ENCODE measurements around the gene OR51L1.
"Not testable (repeated sequence)": the region's sequence is repeated elsewhere in the genome, so short reads cannot be mapped to it uniquely, and the experiment has no call there.

OR51L1 gene, protein sequence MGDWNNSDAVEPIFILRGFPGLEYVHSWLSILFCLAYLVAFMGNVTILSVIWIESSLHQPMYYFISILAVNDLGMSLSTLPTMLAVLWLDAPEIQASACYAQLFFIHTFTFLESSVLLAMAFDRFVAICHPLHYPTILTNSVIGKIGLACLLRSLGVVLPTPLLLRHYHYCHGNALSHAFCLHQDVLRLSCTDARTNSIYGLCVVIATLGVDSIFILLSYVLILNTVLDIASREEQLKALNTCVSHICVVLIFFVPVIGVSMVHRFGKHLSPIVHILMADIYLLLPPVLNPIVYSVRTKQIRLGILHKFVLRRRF

GRCh38 chr11:4994551-4994950, at the start of gene OR51L1:
OR51L1 (plus strand) TSS chr11:4994851; CDS start chr11:4998983, 4,132 bp downstream.
- Histone ChIP-seq H3K27ac (no peak within 1 kb of the TSS), H3K4me2 (ENCODE audit: low read length) (no peak within 1 kb of the TSS)
- TF ChIP-seq, protein P1, sequence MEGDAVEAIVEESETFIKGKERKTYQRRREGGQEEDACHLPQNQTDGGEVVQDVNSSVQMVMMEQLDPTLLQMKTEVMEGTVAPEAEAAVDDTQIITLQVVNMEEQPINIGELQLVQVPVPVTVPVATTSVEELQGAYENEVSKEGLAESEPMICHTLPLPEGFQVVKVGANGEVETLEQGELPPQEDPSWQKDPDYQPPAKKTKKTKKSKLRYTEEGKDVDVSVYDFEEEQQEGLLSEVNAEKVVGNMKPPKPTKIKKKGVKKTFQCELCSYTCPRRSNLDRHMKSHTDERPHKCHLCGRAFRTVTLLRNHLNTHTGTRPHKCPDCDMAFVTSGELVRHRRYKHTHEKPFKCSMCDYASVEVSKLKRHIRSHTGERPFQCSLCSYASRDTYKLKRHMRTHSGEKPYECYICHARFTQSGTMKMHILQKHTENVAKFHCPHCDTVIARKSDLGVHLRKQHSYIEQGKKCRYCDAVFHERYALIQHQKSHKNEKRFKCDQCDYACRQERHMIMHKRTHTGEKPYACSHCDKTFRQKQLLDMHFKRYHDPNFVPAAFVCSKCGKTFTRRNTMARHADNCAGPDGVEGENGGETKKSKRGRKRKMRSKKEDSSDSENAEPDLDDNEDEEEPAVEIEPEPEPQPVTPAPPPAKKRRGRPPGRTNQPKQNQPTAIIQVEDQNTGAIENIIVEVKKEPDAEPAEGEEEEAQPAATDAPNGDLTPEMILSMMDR (IDR thresholded peaks at IDR 0.05) = no peak

GRCh38 chr11:4947505-4947904, 47.1 kb upstream of the OR51L1 start, which contains the start of gene OR51A4:
OR51A4 (minus strand) TSS chr11:4947605; CDS start chr11:4947100, 505 bp downstream.
- Histone ChIP-seq H3K79me2 (no peaks in the 10 kb centered on the region), H3K27ac (no peak within 1 kb of the TSS), H3K9ac (no peak within 1 kb of the TSS), H3K4me1 (no peaks in the 10 kb centered on the region), H3K4me3 (ENCODE audit: low read depth, low read length) (no peak within 1 kb of the TSS), H3K9me3 (ENCODE audit: control insufficient read depth, low read length) (no peaks in the 10 kb centered on the region), H3K36me3 (ENCODE audit: control insufficient read depth, insufficient read depth, low read length) (no peaks in the 10 kb centered on the region), H3K4me2 (ENCODE audit: low read length) (no peak within 1 kb of the TSS), H2AFZ (no peak within 1 kb of the TSS), H3K27me3 (ENCODE audit: control insufficient read depth, insufficient read depth, low read length) (no peaks in the 10 kb centered on the region)
- TF ChIP-seq, protein P1 (IDR thresholded peaks at IDR 0.05) = no peak

More at GRCh38 chr11:4994551-4994950, at the start of gene OR51L1:
- no peaks in the 10 kb centered on the region for H3K79me2 ChIP-seq
- no peaks in the 10 kb centered on the region for H3K9me3 ChIP-seq (ENCODE audit: control insufficient read depth, low read length)
- H3K9ac ChIP-seq = no peak within 1 kb of the TSS
- H3K4me3 ChIP-seq (ENCODE audit: low read depth, low read length) = no peak within 1 kb of the TSS
- no peaks in the 10 kb centered on the region for H3K27me3 ChIP-seq (ENCODE audit: control insufficient read depth, insufficient read depth, low read length)
- H3K4me1 ChIP-seq = no peaks in the 10 kb centered on the region
- H3K36me3 ChIP-seq (ENCODE audit: control insufficient read depth, insufficient read depth, low read length) = no peaks in the 10 kb centered on the region
- no peak within 1 kb of the TSS for H2AFZ ChIP-seq

DNA sequence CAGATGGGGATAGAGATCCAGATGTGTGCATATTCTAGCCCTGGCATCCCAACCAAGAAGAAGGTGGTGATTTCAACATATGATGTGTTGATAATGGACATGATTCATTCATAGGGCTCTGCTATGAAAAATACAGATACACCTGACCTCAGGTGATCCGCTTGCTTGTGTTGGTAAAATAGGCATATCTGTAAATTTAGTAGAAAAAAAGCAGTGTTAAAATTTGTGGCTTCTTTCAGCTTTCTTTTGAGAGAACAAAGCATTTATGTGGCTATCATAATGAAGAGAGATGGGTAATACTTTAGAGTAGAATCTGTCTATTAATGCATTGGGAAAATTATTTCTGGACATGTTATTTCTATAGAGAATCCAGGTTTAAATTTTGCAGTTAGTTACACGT, 39.0 kb upstream of the OR51L1 start, which contains the start of gene OR51A2:
TSS of gene OR51A2 (minus strand) at position 101 of the 400 bp plus-strand sequence. CDS start at position 101, 0 bp downstream.
- not testable (repeated sequence) for H3K79me2 ChIP-seq; H3K9me3 ChIP-seq (ENCODE audit: control insufficient read depth, low read length); H3K4me2 ChIP-seq (ENCODE audit: low read length); H3K9ac ChIP-seq; H2AFZ ChIP-seq; H3K27me3 ChIP-seq (ENCODE audit: control insufficient read depth, insufficient read depth, low read length); H3K27ac ChIP-seq; H3K4me3 ChIP-seq (ENCODE audit: low read depth, low read length); H3K36me3 ChIP-seq (ENCODE audit: control insufficient read depth, insufficient read depth, low read length); H3K4me1 ChIP-seq

DNA sequence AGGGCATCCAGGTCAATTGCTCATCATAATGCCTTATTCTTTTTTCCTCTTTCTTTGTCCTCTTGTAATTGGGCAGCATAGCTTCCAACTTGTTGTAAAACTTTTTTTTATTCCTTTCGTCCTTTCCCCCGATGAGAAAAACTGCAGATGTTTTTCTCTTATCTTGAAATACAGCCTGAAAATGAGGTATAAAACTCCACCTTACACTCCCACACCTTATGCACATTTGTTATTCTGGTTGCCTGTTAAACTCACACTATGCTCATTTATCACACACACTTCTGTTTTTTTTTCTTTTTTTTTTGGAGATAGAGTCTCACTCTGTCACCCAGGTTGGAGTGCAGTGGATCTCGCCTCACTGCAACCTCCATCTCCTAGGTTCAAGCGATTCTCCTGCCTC, 37.3 kb upstream of the OR51L1 start:
- H3K27me3 ChIP-seq (ENCODE audit: control insufficient read depth, insufficient read depth, low read length) = no peaks in the 10 kb centered on the region
- H3K27ac ChIP-seq = no peak overlapping the region
- H3K9ac ChIP-seq = no peak overlapping the region
- no peaks in the 10 kb centered on the region for H3K9me3 ChIP-seq (ENCODE audit: control insufficient read depth, low read length)
- no peaks in the 10 kb centered on the region for H3K4me1 ChIP-seq
- H2AFZ ChIP-seq = no peak overlapping the region
- TF ChIP-seq, protein P1 (IDR thresholded peaks at IDR 0.05) = no peak
- H3K36me3 ChIP-seq (ENCODE audit: control insufficient read depth, insufficient read depth, low read length) = no peaks in the 10 kb centered on the region
- H3K79me2 ChIP-seq = no peaks in the 10 kb centered on the region
- no peak overlapping the region for H3K4me3 ChIP-seq (ENCODE audit: low read depth, low read length)
- H3K4me2 ChIP-seq (ENCODE audit: low read length) = no peak overlapping the region

DNA sequence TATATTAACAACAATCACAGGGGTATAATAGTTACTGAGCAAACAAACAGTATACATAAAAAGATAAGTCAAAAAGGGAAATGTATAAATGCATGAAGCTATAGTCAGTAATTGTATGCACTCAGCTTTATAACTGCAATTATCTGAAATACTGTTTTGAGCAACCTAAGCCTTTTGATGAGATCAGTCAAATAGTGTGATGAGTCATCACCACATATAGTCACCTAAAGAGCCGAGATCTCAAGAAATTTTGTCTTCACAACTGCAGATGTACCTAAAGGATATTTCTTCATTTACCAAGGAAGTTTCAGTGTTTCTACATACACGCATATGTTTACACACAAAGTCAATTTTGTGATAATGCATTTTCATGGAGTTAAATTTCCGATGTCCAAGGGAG, 33.8 kb upstream of the OR51L1 start:
- Histone ChIP-seq H3K4me1 (no peaks in the 10 kb centered on the region), H3K79me2 (no peaks in the 10 kb centered on the region), H3K4me3 (ENCODE audit: low read depth, low read length) (no peak overlapping the region), H2AFZ (no peak overlapping the region), H3K27me3 (ENCODE audit: control insufficient read depth, insufficient read depth, low read length) (no peaks in the 10 kb centered on the region), H3K9ac (no peak overlapping the region), H3K36me3 (ENCODE audit: control insufficient read depth, insufficient read depth, low read length) (no peaks in the 10 kb centered on the region), H3K4me2 (ENCODE audit: low read length) (no peak overlapping the region), H3K27ac (no peak overlapping the region), H3K9me3 (ENCODE audit: control insufficient read depth, low read length) (no peaks in the 10 kb centered on the region)
- TF ChIP-seq, protein P1 (IDR thresholded peaks at IDR 0.05) = no peak
